KMS-11 (cell line): Measurements from ENCODE around the gene ZC3H13.

Experiments
- H2AFZ ChIP-seq: fragments of 200-600 bp; sonication (generic); 2 replicates; pipeline ENCODE4 v1.6.1; 2016; ENCODE audit warnings: antibody characterized with exemption, mixed run types, low read depth
- H3K27ac ChIP-seq: fragments of 200-600 bp; sonication (generic); 2 replicates; pipeline ENCODE4 v1.6.1; 2016; ENCODE audit warnings: mild to moderate bottlenecking, mixed run types
- H3K27me3 ChIP-seq: fragments of 200-600 bp; sonication (generic); 2 replicates; pipeline ENCODE4 v1.6.1; 2017; ENCODE audit warnings: mild to moderate bottlenecking, low read depth, mixed run types, moderate library complexity; ENCODE audit not compliant: insufficient read depth
- H3K36me3 ChIP-seq: fragments of 200-600 bp; sonication (generic); 2 replicates; pipeline ENCODE4 v1.6.1; 2017; ENCODE audit warnings: mild to moderate bottlenecking, mixed run types; ENCODE audit not compliant: insufficient read depth
- H3K4me1 ChIP-seq: fragments of 200-600 bp; sonication (generic); 2 replicates; pipeline ENCODE4 v1.6.1; 2016; ENCODE audit warnings: mild to moderate bottlenecking, low read depth, mixed run types; ENCODE audit not compliant: poor library complexity, severe bottlenecking
- H3K4me2 ChIP-seq: fragments of 200-600 bp; sonication (generic); 2 replicates; pipeline ENCODE4 v1.7.0; 2016; ENCODE audit warnings: mild to moderate bottlenecking, mixed run types
- H3K4me3 ChIP-seq: fragments of 200-600 bp; sonication (generic); IDR thresholded peaks from 2 replicates; pipeline ENCODE4 v1.6.1; 2017; ENCODE audit warnings: low read depth, low read length, mixed read lengths; ENCODE audit not compliant: insufficient read depth
- H3K79me2 ChIP-seq: fragments of 200-600 bp; sonication (generic); 2 replicates; pipeline ENCODE4 v1.6.1; 2016; ENCODE audit warnings: low read depth, mixed run types; ENCODE audit not compliant: insufficient read depth
- H3K9ac ChIP-seq: fragments of 200-600 bp; sonication (generic); 2 replicates; pipeline ENCODE4 v1.6.1; 2016; ENCODE audit warnings: mild to moderate bottlenecking, mixed run types
- H4K20me1 ChIP-seq: fragments of 200-600 bp; sonication (generic); 2 replicates; pipeline ENCODE4 v1.6.1; 2016; ENCODE audit warnings: mild to moderate bottlenecking, mixed run types; ENCODE audit not compliant: insufficient read depth
- CTCF ChIP-seq: fragments of 200-600 bp; sonication (generic); conservative IDR thresholded peaks from 2 replicates; pipeline ENCODE4 v1.6.1; 2017; ENCODE audit warnings: low read depth, mild to moderate bottlenecking, antibody characterized with exemption, low read length, moderate library complexity, mixed read lengths

ZC3H13 gene

GRCh38 chr13:45928176-45928575 lies 124.4 kb downstream of the ZC3H13 start:
- Histone ChIP-seq H3K27me3 (no peaks in the 10 kb centered on the region), H3K27ac (no peak overlapping the region), H3K4me1 (no peaks in the 10 kb centered on the region), H3K9ac (no peak overlapping the region), H3K36me3 (no peaks in the 10 kb centered on the region), H3K4me3 (no peak overlapping the region), H3K4me2 (no peak overlapping the region), H3K79me2 (no peaks in the 10 kb centered on the region), H4K20me1 (no peaks in the 10 kb centered on the region), H2AFZ (no peak overlapping the region)
- no peak for TF ChIP-seq CTCF

- TF ChIP-seq CTCF = no peak
- no peak overlapping the region for H3K4me2 ChIP-seq
- no peaks in the 10 kb centered on the region for H3K36me3 ChIP-seq
Observed at GRCh38 chr13:45926741-45927140, 125.8 kb downstream of the ZC3H13 start.

GRCh38 chr13:45925151-45925550 lies 127.4 kb downstream of the ZC3H13 start:
- no peaks in the 10 kb centered on the region for H3K27me3 ChIP-seq
- H3K27ac ChIP-seq = no peak overlapping the region
- no peaks in the 10 kb centered on the region for H3K79me2 ChIP-seq
- H3K36me3 ChIP-seq = no peaks in the 10 kb centered on the region
- no peaks in the 10 kb centered on the region for H3K4me1 ChIP-seq
- no peak overlapping the region for H3K4me3 ChIP-seq
- no peak overlapping the region for H2AFZ ChIP-seq
- no peaks in the 10 kb centered on the region for H4K20me1 ChIP-seq
- no peak for TF ChIP-seq CTCF
- H3K4me2 ChIP-seq = no peak overlapping the region
- H3K9ac ChIP-seq = no peak overlapping the region

More at GRCh38 chr13:45926741-45927140, 125.8 kb downstream of the ZC3H13 start:
- no peaks in the 10 kb centered on the region for H3K27me3 ChIP-seq
- H3K27ac ChIP-seq = no peak overlapping the region
- no peaks in the 10 kb centered on the region for H4K20me1 ChIP-seq
- no peak overlapping the region for H2AFZ ChIP-seq
- no peak overlapping the region for H3K4me3 ChIP-seq
- H3K79me2 ChIP-seq = no peaks in the 10 kb centered on the region
- no peaks in the 10 kb centered on the region for H3K4me1 ChIP-seq
- no peak overlapping the region for H3K9ac ChIP-seq

- Histone ChIP-seq H3K4me1 (no peaks in the 10 kb centered on the region), H3K27ac (no peak overlapping the region), H3K4me2 (no peak overlapping the region), H3K9ac (no peak overlapping the region), H4K20me1 (no peaks in the 10 kb centered on the region), H3K4me3 (no peak overlapping the region), H3K36me3 (no peaks in the 10 kb centered on the region), H3K79me2 (no peaks in the 10 kb centered on the region), H2AFZ (no peak overlapping the region), H3K27me3 (no peaks in the 10 kb centered on the region)
- TF ChIP-seq CTCF = no peak
Observed at GRCh38 chr13:45921162-45921736, 131.3 kb downstream of the ZC3H13 start.
